HS-27A (cell line): ENCODE measurements around the gene ATP13A2.

Source experiments
- DNase-seq: peaks from one replicate; pipeline ENCODE4 v3.0.0-alpha.2; 2012; ENCODE audit warnings: low read depth, missing footprints

The ATP13A2 gene

DNA sequence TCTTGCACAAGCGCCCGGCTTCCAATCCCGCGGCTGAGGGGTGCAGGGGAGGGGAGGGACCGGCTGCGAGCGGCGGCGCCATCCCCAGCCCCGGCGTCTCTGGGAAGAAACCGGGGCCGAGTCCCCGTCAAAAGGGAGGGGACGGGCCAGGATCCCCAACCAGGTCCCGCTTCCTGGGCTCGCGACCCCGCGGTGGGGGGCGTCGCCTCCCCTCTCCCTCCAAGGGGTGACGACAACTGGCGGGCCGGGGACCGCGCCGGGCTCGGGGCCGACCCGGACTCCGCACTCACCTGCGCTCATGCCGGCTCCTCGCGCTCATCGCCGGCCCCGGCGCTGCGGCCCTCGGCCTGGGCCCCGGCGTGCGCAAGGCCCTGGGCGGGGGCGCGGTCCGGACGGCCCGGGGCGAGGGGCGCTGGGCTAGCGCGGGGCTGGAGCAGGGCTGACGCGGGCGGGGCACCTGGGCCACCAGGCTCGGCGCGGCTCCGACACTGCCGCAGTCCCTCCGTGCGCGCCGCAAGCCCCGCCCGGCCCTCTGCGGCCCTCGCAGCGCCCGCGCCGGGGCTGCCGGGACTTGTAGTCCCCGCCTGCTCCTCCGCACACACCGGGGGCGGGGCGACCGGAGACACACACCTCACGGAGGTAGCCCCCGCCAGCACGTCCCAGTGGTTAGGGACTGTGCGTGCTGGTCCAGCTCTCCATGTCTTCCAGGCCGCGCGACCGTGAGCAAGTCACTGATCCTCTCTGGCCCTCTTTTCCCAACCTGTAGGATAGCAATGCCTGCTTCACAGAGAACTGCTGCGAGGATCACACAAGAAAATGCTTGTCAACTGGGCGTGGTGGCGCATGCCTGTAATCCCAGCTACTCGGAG, at the start of gene ATP13A2:
TSS of gene ATP13A2 (minus strand) at position 490 of the 869 bp plus-strand sequence. CDS start at position 300, 190 bp downstream.
- DNase-seq = no peak

DNA sequence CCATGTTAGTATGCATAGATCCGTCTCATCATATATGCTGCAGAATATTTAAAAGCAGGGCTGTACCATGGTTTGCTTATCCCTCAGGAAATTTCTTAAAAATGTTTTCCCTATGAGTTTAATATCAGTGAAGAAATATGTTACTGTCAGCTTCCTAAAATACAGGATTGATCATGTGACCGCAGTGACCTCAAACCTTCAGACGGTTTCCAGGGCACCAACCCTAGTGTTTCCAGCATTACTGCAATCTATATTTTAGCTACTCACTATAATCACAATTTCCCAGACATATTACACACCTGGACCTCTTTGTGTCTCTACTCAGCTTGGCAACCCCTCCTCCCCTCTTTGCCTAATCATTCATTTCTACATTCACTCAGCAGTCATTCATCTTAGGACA, 49.8 kb upstream of the ATP13A2 start:
- no peak for DNase-seq

GRCh38 chr1:17060306-17060749, 48.6 kb upstream of the ATP13A2 start:
- no peak for DNase-seq

- no peak for DNase-seq
Observed at GRCh38 chr1:17059391-17060305, 47.9 kb upstream of the ATP13A2 start.

DNA sequence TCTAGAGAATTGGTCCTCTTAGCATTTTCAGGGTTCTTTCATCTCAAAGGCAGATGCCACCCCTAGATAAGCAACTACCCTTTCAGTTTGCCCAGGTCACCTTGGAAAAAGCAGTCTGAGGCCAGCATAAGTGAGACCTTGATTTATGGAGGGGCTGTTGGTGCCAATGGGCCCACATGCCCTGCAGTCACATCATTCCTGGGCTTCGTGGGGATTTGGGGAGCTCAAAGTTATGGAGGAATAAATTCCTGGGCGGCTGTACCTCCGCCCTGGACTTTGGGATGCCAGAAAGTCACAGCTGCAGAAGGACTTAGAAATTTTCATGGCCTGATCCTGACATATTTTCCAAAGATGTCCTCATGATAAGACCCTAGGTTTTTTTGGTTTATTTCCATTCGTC, 44.8 kb upstream of the ATP13A2 start:
- DNase-seq = no peak

DNA sequence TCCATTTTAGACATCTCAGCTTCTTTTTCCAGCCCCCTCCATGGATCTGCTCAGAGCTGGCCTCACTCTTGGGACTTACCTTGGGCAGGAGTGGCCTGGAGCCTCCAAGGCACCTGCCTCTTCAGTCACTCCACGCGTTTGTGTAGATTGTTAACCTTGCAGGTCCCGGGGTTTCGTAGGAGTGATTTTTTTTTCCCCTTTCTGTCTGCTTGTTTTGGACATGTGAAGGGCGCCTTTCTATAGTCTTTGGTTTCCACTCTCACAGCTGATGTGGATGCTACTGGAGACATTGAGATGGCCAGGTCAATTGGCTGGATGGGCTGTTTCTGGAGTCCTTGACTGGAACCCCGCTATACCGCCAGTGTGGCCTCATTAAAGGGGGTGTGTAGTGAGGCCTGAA, 44.1 kb upstream of the ATP13A2 start:
- no peak for DNase-seq

DNA sequence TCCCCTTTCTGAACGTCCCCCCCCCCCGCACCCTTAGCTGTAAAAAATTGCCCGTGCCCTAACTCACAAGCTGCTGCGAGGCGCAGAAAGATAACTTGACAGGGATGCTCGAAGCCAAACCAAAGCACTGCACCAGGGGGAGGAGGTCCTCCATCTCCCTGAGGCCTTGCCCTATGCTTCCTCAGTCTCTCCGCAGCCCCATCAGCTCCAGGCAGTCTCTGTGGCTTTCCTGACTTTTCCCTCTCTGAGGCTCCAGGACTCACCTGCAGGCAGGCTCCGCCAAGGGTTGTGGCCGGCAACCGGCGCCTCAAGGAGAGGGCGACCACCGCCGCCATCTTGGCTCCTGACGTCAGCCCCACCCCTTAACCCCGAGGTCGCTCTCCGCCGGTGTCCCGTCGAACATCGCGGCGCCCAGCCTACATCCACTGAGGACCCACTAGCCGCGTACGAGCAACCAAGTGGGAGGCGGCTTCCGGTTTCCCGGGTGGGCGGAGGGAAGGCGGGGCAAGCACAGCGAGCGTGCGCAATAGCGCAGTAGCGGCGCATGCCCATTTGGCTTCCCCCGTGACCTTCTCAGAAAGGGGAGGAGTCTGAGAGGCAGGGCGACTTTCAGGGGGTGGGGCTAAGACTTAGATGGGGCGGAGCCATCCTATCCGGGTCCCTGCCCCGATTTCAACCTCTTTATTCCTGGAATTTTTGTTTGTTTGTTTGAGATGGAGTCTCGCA, 42.1 kb upstream of the ATP13A2 start, which contains the start of gene SDHB:
TSS of gene SDHB (minus strand) at position 348 of the 726 bp plus-strand sequence. CDS start at position 335, 13 bp downstream.
- DNase-seq = peak; percentile 96

DNA sequence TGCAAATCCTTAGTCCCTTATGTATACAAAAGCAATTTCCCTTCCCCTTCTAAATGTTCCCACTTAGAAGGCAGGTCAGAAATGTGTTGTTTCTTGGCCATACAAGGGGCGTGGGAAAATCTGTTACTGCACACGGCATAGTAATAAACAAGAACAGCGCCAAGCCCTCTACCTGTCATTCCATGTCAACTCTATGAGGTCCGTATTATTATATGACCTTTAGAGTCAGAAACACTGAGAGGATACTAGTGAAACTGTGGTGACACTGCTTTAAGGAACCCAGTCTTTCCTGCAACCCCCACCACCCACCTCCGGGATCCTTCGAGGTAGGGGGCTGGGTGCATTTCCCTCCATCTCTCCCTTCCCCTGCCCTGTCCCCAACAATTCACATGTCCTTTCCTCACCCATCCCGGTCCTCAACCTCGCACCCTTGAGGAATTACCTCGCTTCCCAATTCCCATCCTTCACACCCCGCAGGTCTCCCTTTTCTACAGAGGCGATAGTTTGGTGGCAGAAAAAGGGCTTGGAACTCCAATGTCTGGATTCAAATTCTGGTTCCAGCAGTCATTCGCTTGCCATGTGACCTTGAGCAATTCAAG, 41.5 kb upstream of the ATP13A2 start:
- DNase-seq = no peak

DNA sequence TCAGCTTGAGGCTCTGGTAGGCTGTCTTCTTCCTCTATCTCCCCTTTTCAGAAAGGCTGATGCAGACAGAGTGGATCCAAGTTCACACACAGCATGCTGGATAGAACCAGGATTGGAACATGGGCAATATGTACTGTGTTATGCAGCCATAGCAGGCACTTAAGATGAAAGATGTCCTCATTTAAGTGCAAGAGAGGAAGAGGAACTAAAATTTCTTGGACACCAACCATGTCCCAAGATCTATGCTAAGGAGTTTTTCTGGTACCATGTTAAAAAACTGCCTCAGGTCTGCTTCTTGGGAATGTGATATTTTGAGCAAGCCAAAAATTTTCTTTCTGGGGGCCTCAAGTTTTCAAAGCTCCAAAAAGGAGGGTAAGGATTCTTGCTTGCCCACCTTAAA, 40.9 kb upstream of the ATP13A2 start:
- no peak for DNase-seq

GRCh38 chr1:17052038-17052437, 40.3 kb upstream of the ATP13A2 start:
- no peak for DNase-seq

GRCh38 chr1:17047924-17048323, 36.2 kb upstream of the ATP13A2 start:
- no peak for DNase-seq

DNA sequence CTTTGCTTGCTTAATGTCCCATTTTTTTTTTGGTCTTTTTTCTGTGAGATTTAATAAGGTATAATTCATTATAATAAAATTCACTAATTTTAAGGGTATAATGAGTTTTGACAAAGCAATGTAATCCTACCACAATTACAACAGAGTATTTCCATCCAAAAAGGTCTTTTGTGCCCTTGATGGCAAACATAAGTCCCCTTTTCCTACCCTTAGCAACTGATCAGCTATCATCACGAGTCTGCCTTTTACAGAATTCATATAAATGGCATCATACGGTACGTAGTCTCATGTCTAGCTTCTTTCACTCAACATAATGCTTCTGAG, 34.6 kb upstream of the ATP13A2 start:
- DNase-seq = no peak

- no peak for DNase-seq
Observed at GRCh38 chr1:17045634-17046333, 34.1 kb upstream of the ATP13A2 start.

DNA sequence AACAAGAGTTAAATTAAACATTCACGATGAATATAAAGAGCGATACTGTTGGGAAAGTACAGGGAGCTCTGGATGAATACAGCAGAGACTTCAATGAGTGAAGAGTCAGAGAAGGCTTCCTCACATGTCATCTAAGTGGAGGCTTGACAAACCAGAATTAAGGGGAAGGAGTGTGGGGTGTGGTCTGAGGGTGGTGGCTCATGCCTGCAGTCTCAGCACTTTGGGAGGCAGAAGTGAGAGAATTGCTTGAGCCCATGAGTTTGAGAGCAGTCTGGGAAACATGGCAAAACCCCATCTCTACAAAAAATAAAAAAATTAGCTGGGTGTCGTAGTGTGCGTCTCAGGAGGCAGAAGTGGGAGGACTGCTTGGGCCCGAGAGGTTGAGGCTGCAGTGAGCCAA, 33.4 kb upstream of the ATP13A2 start:
- no peak for DNase-seq

DNA sequence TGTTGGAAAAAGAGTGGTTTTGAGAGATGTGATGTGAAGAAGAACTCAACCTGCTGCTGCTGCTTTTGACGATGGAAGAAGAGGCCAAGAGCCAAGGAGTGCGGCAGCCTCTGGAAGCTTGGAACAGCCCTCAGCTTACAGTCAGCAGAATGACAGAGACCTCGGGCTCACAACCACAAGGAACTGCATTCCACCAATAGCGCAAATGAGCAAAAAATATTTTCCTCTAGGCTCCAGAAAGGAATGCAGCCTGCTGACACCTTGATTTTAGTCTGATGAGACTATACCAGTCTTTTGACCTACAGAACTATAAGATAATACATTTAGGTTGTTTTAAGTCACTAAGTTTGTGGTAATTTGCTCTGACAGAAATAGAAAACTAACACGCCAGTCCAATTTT, 31.9 kb upstream of the ATP13A2 start:
- no peak for DNase-seq

DNA sequence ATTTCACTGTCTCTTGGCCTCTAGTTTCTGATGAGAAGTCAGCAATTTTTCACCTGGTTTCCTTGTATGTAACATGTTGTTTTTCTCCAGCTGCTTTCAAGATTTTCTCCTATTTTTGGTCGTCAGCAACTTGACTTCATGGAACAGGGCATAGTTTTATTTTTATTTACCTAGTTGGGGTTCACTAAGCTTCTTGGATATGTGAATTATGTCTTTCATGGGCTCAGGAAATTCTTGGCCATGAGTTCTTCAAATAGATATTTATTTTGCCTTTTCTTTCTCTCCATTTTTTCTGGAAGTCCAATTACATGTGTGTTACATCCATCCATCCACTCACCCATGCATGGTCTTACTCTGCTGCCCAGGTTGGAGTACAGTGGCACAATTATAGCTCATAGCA, 28.4 kb upstream of the ATP13A2 start:
- no peak for DNase-seq

DNA sequence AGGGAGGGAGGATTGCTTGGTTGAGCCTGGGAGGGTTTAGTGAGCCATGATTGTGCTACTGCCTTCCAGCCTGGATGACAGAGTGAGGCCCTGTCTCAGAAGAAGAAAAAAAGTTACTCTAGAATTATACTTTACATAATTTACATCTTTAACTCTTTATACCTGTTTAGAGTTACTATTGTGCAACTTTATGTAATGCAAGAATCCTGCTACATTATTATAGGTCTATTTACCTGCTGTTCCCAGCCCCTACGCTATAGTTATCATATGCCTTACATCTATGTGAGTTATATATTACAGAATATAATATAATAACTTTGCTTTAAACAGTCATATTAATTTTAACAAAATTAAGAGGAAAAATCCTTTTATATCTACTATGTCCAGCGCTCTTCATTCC, 27.8 kb upstream of the ATP13A2 start:
- DNase-seq = no peak

DNA sequence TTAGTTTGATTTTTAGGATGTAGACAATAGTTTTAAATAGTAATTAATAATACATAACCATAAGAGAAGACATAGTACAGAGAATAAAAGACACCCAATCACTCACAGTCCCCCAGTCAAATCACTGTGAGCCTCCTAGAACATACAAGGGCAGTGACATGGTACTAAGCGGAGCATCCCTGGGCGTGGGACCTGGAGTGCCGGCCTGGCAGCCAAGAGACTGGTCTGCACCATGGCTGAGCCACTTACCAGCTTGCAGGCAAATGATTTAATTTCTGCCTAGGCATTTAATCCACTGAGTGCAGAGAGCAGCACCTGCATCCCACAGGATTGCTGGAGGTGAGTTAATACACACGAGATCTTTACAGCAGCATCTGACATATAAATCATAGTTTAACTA, 21.8 kb upstream of the ATP13A2 start:
- no peak for DNase-seq

- no peak for DNase-seq
Observed at GRCh38 chr1:17032741-17033140, 21.0 kb upstream of the ATP13A2 start.

DNA sequence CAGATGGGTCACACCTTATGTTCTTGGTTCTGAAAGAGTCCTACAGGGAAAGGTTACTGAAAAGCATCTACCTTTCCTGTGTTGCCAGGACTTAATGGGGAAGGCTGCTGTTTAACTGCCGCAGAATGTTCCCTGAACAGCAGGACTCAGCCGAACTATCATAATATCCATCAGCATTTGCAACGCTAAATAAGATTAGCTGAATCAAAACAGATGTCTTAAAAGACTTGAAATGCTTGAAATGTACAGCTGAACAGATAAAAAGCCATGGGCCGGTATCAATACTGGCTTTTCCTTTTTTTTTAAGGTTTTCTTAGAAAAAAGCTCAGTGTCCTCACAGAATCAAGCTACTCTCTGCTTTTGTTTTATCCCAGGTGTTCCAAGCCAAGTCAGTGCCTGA, 19.7 kb upstream of the ATP13A2 start:
- DNase-seq = no peak

DNA sequence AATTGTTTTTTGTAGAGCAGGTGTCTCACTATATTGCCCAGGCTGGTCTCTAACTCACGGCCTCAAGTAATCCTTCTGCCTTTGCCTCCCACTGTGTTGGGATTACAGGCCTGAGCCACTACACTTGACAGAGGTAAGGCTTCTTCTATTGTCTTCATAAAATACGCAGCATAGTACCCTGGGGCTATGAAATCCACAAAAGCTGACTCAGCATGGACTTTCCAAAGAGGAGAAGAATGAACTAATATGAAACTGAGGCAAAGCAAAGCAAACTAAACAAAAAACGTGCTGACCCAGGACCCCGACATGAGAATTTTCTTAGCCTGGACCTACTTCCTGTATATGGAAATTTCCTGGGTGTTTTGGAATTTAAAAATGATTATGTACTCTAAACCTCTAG, 18.5 kb upstream of the ATP13A2 start:
- no peak for DNase-seq
